Ascending aorta (tissue), 2 donors: ENCODE results near the gene GRIFIN. TPM values are rescaled to one million over a fixed set of nuclear protein-coding genes. Genes with fewer than 3 reads are reported as not detected.

Source experiments
- DNase-seq, 2 donors: peaks; one replicate each; pipeline ENCODE4 v3.0.0-alpha.2; 2019; ENCODE audit warnings: low spot score in 2 of 2
- H3K27ac ChIP-seq, 2 donors: fragments of 200-600 bp; sonication (generic); one replicate each; pipeline ENCODE4 v1.5.1; 2016 to 2017; ENCODE audit warnings: mild to moderate bottlenecking in 1 of 2
- H3K27me3 ChIP-seq: fragments of 200-600 bp; sonication (generic); one replicate; pipeline ENCODE4 v1.5.1; 2017
- H3K36me3 ChIP-seq, 2 donors: fragments of 200-600 bp; sonication (generic); one replicate each; pipeline ENCODE4 v1.5.1; 2016
- H3K4me1 ChIP-seq, 2 donors: fragments of 200-600 bp; sonication (generic); one replicate each; pipeline ENCODE4 v1.5.1; 2016 to 2017; ENCODE audit warnings: mild to moderate bottlenecking in 1 of 2
- H3K4me3 ChIP-seq, 2 donors: fragments of 200-600 bp; sonication (generic); one replicate each; pipeline ENCODE4 v1.5.1; 2016 to 2017; ENCODE audit warnings: mild to moderate bottlenecking in 1 of 2
- H3K9me3 ChIP-seq, 2 donors: fragments of 200-600 bp; sonication (generic); one replicate each; pipeline ENCODE4 v1.5.1; 2016
- intact Hi-C: fragments of 100-400 bp; cut with DNase I; formaldehyde crosslinking; loops from one replicate; pipeline ENCODE4 v1.15.1; 2023
- total RNA-seq: library from RNA; depleted of rRNA; stranded (reverse); fragments of >200 nt; gene quantifications from one replicate; pipeline ENCODE4 v1.1.0, GENCODE V29; 2016
- TF ChIP-seq, protein P1 (sequence below), 3 experiments: fragments of 200-600 bp in 2 of 3; fragments of 450-650 bp in 1 of 3; sonication (generic) in 2 of 3; IDR thresholded peaks; one replicate each; pipeline ENCODE4 v1.5.1; 2016 to 2019; ENCODE audit warnings: antibody characterized with exemption in 3 of 3, mild to moderate bottlenecking in 1 of 3, moderate library complexity in 1 of 3

Gene GRIFIN
- total RNA-seq, 1 donor from 2014 or later, result not detected

DNA sequence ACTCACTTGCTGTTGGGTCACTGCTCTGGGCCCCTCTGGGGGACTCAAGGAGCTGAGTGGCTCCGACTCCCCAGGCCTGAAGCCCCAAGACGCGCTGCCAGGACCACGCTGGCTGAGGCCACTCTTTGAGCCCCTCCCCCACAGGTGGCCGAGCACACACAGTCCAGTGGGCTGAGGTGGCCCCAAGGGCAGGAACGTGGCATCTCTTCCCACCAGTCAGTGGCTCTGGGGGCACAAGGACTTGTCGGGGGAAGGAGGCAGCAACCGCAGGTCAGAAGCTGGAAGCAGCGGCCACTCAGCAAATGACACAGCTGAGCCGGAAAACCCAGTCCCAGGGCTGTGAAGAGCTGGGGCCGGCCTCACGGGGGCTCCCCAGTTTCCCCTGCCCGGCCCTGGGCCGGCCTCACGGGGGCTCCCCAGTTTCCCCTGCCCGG, 24.1 kb downstream of the GRIFIN start:
- peak overlapping the region; percentile 37 to 66 for H3K4me3 ChIP-seq
- no peaks in the 10 kb centered on the region for H3K27me3 ChIP-seq
- H3K27ac ChIP-seq, result no peak overlapping the region
- no peak for DNase-seq
- no peaks in the 10 kb centered on the region for H3K36me3 ChIP-seq
- TF ChIP-seq, protein P1, sequence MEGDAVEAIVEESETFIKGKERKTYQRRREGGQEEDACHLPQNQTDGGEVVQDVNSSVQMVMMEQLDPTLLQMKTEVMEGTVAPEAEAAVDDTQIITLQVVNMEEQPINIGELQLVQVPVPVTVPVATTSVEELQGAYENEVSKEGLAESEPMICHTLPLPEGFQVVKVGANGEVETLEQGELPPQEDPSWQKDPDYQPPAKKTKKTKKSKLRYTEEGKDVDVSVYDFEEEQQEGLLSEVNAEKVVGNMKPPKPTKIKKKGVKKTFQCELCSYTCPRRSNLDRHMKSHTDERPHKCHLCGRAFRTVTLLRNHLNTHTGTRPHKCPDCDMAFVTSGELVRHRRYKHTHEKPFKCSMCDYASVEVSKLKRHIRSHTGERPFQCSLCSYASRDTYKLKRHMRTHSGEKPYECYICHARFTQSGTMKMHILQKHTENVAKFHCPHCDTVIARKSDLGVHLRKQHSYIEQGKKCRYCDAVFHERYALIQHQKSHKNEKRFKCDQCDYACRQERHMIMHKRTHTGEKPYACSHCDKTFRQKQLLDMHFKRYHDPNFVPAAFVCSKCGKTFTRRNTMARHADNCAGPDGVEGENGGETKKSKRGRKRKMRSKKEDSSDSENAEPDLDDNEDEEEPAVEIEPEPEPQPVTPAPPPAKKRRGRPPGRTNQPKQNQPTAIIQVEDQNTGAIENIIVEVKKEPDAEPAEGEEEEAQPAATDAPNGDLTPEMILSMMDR (IDR thresholded peaks at IDR 0.05), result no peak
- intact Hi-C loops, result loop anchor here (5.0 kb wide), 1 partner anchor 105 kb away; the partner anchor contains the start of genes BRAT1 and IQCE
- H3K9me3 ChIP-seq, result no peaks in the 10 kb centered on the region
- peaks cover 4 to 6% of the 10 kb centered on the region in 2 donors for H3K4me1 ChIP-seq

DNA sequence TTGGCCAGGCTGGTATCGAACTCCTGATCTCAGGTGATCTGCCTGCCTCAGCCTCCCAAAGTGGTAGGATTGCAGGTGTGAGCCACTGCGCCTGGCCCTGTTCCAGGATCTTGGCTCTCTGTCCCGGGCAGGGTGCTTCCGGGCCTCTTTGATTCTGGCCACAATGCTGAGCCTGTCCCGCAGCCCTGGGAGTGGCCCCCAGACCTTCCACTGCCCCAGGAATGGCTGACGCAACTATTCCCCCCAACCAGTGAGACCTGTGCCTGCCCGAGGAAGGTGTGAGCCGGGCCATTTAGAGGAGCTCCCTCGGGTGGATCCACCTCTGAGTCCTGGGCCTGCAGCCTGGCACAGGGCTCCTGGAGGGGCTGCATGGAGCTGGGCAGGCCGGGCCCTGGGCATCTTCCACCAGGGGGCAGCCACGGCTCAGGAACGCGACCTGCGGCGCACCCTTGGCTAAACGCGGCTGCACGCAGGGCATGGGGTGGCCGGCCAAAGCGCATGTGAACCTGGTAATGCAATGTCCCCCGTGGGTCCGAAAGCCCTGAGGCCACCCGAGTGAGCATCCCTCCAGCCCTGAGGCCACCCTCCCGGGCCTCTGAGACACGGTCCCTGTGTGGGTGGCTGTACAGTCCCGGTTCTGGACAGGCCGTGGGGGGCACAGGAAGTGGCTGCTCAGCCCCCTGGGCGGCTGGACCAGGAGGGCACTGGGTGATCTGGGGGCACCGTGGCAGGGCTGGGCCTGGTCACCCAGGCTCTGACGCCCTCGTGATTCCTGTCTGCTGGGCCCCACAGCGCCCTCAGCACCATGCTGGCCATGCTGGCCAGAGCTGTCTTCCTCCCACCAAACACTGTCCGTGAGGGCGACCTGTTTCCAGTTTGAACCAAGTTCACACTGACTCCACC, 24.8 kb downstream of the GRIFIN start:
- no peaks in the 10 kb centered on the region for H3K9me3 ChIP-seq
- TF ChIP-seq, protein P1 (IDR thresholded peaks at IDR 0.05), result peak; percentile 79 to 88 (median 84)
- H3K27me3 ChIP-seq, result no peaks in the 10 kb centered on the region
- intact Hi-C loops, result loop anchor here (1.0 to 5.0 kb wide), 2 partner anchors 106 to 230 kb away; partner anchors contain the start of genes BRAT1 and IQCE
- H3K36me3 ChIP-seq, result no peaks in the 10 kb centered on the region
- no peak overlapping the region for H3K27ac ChIP-seq
- peaks cover 4 to 6% of the 10 kb centered on the region in 2 donors for H3K4me1 ChIP-seq
- peak overlapping the region; percentile 37 to 66 for H3K4me3 ChIP-seq
- DNase-seq, result peak in 1 of 2 donors; percentile 88

DNA sequence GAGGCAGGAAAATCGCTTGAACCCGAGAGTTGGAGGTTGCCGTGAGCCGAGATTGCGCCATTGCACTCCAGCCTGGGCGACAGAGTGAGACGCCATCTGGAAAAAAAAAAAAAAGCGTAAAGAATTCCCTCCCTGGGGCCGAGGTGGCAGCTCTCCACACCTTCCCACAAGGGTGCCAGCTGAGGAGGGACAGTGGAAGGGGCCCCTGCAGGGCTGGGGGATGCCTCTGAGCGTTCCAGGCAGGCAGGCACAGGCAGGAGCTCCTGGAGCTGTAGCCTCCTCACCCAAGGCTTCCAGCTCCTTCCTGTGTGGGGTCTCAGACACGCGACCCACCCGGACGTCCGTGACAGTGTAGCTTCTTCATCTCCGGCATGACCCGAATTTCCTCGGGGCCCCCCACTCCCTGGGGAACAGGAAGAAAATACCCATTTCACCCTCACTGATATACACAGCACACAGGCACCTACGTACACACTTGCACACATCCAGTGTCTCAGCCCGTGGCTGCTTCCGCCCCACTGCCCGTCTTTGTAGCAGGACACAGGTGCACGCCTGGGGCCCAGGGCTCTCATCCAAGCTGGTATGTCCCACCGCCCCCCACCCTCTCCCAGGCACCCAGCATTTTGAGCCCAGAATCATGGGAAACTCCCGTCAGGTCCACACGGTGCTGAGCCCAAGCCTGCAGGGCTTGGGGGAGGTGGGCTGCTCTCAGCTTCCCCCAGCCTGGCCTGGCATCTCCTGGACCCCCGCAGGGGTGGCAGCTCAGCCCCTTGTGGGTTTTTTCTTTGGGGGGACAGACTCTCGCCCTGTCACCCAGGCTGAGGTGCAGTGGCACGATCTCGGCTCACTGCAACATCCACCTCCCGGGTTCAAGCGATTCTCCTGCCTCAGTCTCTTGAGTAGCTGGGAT, 25.7 kb downstream of the GRIFIN start:
- no peak overlapping the region for H3K4me3 ChIP-seq
- no peaks in the 10 kb centered on the region for H3K9me3 ChIP-seq
- TF ChIP-seq, protein P1 (IDR thresholded peaks at IDR 0.05), result no peak
- no peaks in the 10 kb centered on the region for H3K27me3 ChIP-seq
- intact Hi-C loops, result loop anchor here (1.0 to 5.0 kb wide), 2 partner anchors 107 to 231 kb away; partner anchors contain the start of genes BRAT1 and IQCE
- DNase-seq, result no peak
- H3K27ac ChIP-seq, result no peak overlapping the region
- no peaks in the 10 kb centered on the region for H3K36me3 ChIP-seq
- H3K4me1 ChIP-seq, result peaks cover 4 to 6% of the 10 kb centered on the region in 2 donors

DNA sequence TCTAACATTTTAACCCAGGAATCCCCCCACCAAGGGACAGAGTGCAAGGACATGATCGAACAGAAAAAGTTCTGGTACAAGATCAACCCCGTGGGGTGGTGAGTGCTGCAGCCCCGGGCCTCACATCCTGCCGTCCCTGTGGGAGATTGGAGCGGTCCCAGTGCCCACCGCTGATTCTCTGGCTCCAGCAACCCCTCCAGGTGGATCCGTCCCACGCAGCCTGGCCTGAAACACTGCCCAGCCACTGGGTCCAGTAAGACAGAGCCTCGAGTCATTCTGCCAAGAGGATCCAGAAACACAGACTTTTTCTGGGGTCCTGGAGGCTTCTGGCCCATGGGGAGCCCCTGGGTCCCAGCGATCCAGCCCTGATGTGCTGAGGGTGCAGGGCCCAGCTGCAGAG, 29.5 kb downstream of the GRIFIN start:
- no peak overlapping the region for H3K4me3 ChIP-seq
- H3K4me1 ChIP-seq, result peaks cover 1 to 5% of the 10 kb centered on the region in 2 donors
- TF ChIP-seq, protein P1 (IDR thresholded peaks at IDR 0.05), result no peak
- no peaks in the 10 kb centered on the region for H3K36me3 ChIP-seq
- no peaks in the 10 kb centered on the region for H3K9me3 ChIP-seq
- DNase-seq, result no peak
- H3K27ac ChIP-seq, result no peak overlapping the region
- intact Hi-C loops, result no loop called here
- H3K27me3 ChIP-seq, result no peaks in the 10 kb centered on the region

DNA sequence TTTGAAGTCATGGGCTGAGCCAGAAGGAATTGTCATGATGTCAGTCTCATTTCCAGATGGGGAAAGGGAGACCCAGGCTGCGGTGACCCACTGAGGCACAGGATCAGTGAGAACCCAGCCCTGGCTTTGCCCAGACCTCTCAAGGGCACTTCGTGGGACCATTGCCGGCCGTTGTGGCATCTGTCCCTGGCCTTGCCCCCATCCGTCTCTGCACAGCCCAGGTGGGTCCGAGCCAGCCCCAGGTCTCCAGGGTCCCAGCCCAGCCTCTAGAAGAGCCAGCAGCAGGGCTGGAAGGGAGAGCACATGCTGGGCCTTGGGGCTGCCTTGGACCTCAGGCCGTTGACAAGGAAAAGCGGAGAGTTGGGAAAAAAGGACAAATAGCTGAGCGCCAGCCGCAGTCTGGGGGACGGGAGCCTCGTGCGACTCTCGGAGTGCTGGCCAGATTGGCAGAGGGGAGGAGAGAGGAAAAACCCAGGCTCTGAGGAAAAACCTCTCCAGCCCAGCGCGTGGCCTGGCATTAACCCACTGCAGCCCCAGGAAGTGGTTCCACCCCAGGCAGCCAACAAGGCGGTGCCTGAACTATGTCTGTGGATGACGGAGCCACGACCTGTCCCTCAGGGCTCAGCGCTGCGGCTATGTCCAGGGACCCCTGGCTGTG, 30.2 kb downstream of the GRIFIN start:
- Histone ChIP-seq H3K27me3 (no peaks in the 10 kb centered on the region), H3K4me3 (no peak overlapping the region), H3K27ac (no peak overlapping the region), H3K36me3 (no peaks in the 10 kb centered on the region), H3K9me3 (no peaks in the 10 kb centered on the region), H3K4me1 (no peaks in the 10 kb centered on the region)
- DNase-seq, result no peak
- TF ChIP-seq, protein P1 (IDR thresholded peaks at IDR 0.05), result no peak
- intact Hi-C loops, result no loop called here
